IPS-15b (cell line): ENCODE results near the gene RBM15B.

Experiments used
- H3K27me3 ChIP-seq: one replicate; pipeline ENCODE4 v1.6.1; 2013; ENCODE audit warnings: low read length; ENCODE audit not compliant: control insufficient read depth, insufficient read depth
- H3K36me3 ChIP-seq: one replicate; pipeline ENCODE4 v1.6.1; 2013; ENCODE audit warnings: low read length; ENCODE audit not compliant: control insufficient read depth, insufficient read depth
- H3K4me1 ChIP-seq: one replicate; pipeline ENCODE4 v1.6.1; 2013; ENCODE audit warnings: mild to moderate bottlenecking, low read length; ENCODE audit not compliant: control insufficient read depth, insufficient read depth
- H3K4me3 ChIP-seq: one replicate; pipeline ENCODE4 v1.5.1; 2013; ENCODE audit warnings: low read depth, low read length
- H3K9ac ChIP-seq: one replicate; pipeline ENCODE4 v1.6.1; 2013; ENCODE audit warnings: low read depth, mild to moderate bottlenecking, low read length
- H3K9me3 ChIP-seq: one replicate; pipeline ENCODE4 v1.6.1; 2013; ENCODE audit warnings: mild to moderate bottlenecking, low read length; ENCODE audit not compliant: control insufficient read depth, insufficient read depth

RBM15B gene

DNA sequence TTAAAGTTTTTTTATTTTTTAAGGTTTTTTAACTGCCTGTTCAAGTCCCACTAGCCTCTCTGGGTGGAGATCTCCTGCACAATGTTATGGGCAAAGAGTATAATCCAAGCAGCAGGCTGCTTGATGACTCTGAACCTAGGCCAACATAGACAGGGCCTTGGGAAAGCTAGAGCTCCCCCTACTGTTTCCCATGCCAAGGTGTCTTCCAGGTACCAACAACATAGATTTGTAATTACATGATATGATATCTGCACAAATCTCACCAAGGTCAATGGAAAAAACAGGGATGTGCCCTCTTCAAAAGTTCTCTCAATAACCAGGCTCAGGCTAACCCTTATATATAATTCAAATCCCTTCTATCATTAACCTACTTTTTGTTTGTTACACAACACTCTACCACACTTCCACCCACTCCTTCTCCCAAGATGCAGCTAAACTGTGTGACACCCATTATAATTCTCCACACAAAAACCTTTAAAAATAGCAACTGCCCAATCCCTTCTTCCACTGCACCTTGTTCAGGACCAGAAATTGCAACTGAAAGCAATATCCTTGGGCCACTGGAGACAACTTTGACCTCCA is 43.8 kb downstream of the RBM15B start:
- Histone ChIP-seq H3K9ac (no peak overlapping the region), H3K9me3 (no peaks in the 10 kb centered on the region), H3K4me1 (no peaks in the 10 kb centered on the region), H3K36me3 (peaks cover 2% of the 10 kb centered on the region), H3K27me3 (no peaks in the 10 kb centered on the region), H3K4me3 (no peak overlapping the region)

DNA sequence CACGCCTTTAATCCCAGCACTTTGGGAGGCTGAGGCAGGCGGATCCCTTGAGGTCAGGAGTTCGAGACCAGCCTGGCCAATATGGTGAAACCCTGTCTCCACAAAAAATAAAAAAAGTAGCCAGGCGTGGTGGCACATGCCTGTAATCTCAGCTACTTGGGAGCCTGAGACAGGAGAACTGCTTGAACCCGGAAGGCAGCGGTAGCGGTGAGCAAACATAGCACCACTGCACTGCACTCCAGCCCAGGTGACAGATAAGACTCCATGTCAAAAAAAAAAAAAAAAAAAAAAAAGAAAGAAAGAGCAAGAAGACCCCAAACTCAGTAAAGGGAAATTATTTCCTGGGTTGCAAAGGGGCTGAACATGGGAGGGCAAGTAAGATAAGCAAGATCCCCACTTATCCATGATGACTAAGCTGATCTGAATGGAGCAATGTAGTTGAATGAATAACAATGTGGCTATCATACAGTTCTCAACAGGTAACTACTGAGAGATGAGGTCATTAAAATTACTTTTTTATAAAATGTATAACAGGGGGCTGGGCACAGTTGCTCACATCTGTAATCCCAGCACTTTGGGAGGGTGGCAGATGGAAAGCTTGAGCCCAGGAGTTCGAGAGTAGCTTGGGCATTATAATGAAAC is 46.0 kb downstream of the RBM15B start:
- H3K4me3 ChIP-seq: no peak overlapping the region
- no peaks in the 10 kb centered on the region for H3K27me3 ChIP-seq
- H3K4me1 ChIP-seq: no peaks in the 10 kb centered on the region
- no peak overlapping the region for H3K9ac ChIP-seq
- H3K36me3 ChIP-seq: no peaks in the 10 kb centered on the region
- no peaks in the 10 kb centered on the region for H3K9me3 ChIP-seq

DNA sequence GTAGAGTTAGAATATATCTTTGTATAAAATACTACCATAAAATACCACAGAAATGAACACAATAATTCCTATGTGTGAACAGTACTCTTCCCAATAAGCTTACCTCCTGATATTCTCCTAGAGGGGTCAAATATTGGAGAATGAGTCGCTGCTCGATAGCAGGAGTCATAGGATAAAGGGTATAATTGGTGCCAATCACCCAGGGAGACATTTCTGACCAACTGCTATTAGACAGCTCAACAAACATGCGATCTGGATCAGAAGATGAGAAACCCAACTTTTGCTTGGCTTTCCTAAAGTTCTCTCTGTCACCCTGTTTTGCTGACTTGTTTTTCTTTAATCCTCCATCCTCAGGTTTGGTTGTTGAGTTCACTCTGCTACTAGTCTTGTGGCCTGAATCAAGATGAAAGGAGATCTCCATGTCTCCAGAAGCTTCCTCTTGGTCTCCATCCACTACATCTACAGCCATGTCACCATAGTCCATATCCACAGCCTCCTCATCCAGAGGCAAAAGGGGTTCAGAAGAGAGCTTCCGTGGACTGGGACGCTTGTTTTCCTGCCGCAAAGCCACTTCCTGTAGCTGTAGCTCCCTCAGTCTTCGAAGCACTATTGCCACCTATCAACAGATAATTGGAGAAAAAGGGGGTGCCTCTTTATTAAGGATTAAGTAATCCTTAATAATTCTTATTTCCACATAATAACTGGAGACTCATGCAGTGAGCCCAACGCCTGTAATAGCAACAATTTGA is 50.4 kb downstream of the RBM15B start:
- Histone ChIP-seq H3K4me1 (no peaks in the 10 kb centered on the region), H3K27me3 (no peaks in the 10 kb centered on the region), H3K4me3 (no peak overlapping the region), H3K9me3 (no peaks in the 10 kb centered on the region), H3K9ac (no peak overlapping the region), H3K36me3 (no peaks in the 10 kb centered on the region)

- Histone ChIP-seq H3K9me3 (no peaks in the 10 kb centered on the region), H3K9ac (no peak overlapping the region), H3K27me3 (no peaks in the 10 kb centered on the region), H3K36me3 (no peaks in the 10 kb centered on the region), H3K4me3 (no peak overlapping the region), H3K4me1 (no peaks in the 10 kb centered on the region)
Observed at GRCh38 chr3:51445544-51446280, 54.6 kb downstream of the RBM15B start.
